ENCODE results near the gene HNRNPF. TPM values are rescaled to one million over a fixed set of nuclear protein-coding genes. Genes with fewer than 3 reads are reported as not detected.
A peak's percentile ranks its signal among the peaks of the same experiment; 100 is the strongest.

The HNRNPF gene
- total RNA-seq, 6 donors from 2014 or later: 80.7 to 225 (median 177) TPM

- Histone ChIP-seq H3K9me3 (no peaks in the 10 kb centered on the region), H3K27me3 (peaks cover 0 to 5% (median 0%) of the 10 kb centered on the region in 4 donors), H3K4me3 (no peak overlapping the region), H3K36me3 (no peaks in the 10 kb centered on the region), H3K4me1 (peaks cover 0 to 8% (median 2%) of the 10 kb centered on the region in 4 donors), H3K27ac (no peak overlapping the region)
- WGBS, 2 donors: 64 to 73% methylated on average over 2 of the region's 2 CpGs
- DNase-seq (no peak), ATAC-seq (ENCODE audit: low FRiP score in 2 of 2) (no peak)
- TF ChIP-seq POLR2AphosphoS5 (IDR thresholded peaks at IDR 0.05): no peak
- TF ChIP-seq EP300 (IDR thresholded peaks at IDR 0.05): no peak
- TF ChIP-seq CTCF (IDR thresholded peaks at IDR 0.05): no peak
- no peak for TF ChIP-seq POLR2A (IDR thresholded peaks at IDR 0.05)
These were observed 54.7 kb downstream of the HNRNPF start for GRCh38 chr10:43354330-43354635.

- Histone ChIP-seq H3K36me3 (no peaks in the 10 kb centered on the region), H3K4me1 (peaks cover 0 to 8% (median 2%) of the 10 kb centered on the region in 4 donors), H3K4me3 (no peak overlapping the region), H3K27ac (no peak overlapping the region), H3K27me3 (peaks cover 0 to 5% (median 0%) of the 10 kb centered on the region in 4 donors), H3K9me3 (no peaks in the 10 kb centered on the region)
- whole genome bisulfite sequencing, 2 donors: 39 to 40% methylated on average over 3 of the region's 3 CpGs
- TF ChIP-seq CTCF (IDR thresholded peaks at IDR 0.05): no peak
- TF ChIP-seq POLR2AphosphoS5 (IDR thresholded peaks at IDR 0.05): no peak
- TF ChIP-seq POLR2A (IDR thresholded peaks at IDR 0.05): no peak
- no peak for TF ChIP-seq EP300 (IDR thresholded peaks at IDR 0.05)
- no peak for DNase-seq
- no peak for ATAC-seq (ENCODE audit: low FRiP score in 2 of 2)
These were observed 55.3 kb downstream of the HNRNPF start for GRCh38 chr10:43353495-43354329.

- Histone ChIP-seq H3K4me1 (peaks cover 0 to 12% (median 4%) of the 10 kb centered on the region in 4 donors), H3K9me3 (no peaks in the 10 kb centered on the region), H3K27me3 (peaks cover 0 to 5% (median 0%) of the 10 kb centered on the region in 4 donors), H3K36me3 (no peaks in the 10 kb centered on the region), H3K27ac (no peak overlapping the region), H3K4me3 (no peak overlapping the region)
- TF ChIP-seq POLR2AphosphoS5 (IDR thresholded peaks at IDR 0.05) (no peak), CTCF (IDR thresholded peaks at IDR 0.05) (no peak), EP300 (IDR thresholded peaks at IDR 0.05) (no peak), POLR2A (IDR thresholded peaks at IDR 0.05) (no peak)
- DNase-seq: no peak
- 75 to 76% methylated on average over 7 of the region's 7 CpGs for WGBS, 2 donors
- no peak for ATAC-seq (ENCODE audit: low FRiP score in 2 of 2)
These were observed 56.0 kb downstream of the HNRNPF start for GRCh38 chr10:43352951-43353350.

GRCh38 chr10:43351301-43351700 is 57.7 kb downstream of the HNRNPF start:
- TF ChIP-seq POLR2A (IDR thresholded peaks at IDR 0.05) (no peak), POLR2AphosphoS5 (IDR thresholded peaks at IDR 0.05) (no peak), EP300 (IDR thresholded peaks at IDR 0.05) (no peak), CTCF (IDR thresholded peaks at IDR 0.05) (no peak)
- no peaks in the 10 kb centered on the region for H3K36me3 ChIP-seq
- WGBS, 2 donors: 70 to 72% methylated on average over 13 to 14 of the region's 14 CpGs
- ATAC-seq (ENCODE audit: low FRiP score in 2 of 2) (no peak), DNase-seq (peak in 1 of 2 donors; percentile 52)
- no peaks in the 10 kb centered on the region for H3K9me3 ChIP-seq
- peaks cover 0 to 5% (median 0%) of the 10 kb centered on the region in 4 donors for H3K27me3 ChIP-seq
- no peak overlapping the region for H3K4me3 ChIP-seq
- peaks cover 0 to 12% (median 4%) of the 10 kb centered on the region in 4 donors for H3K4me1 ChIP-seq
- H3K27ac ChIP-seq: no peak overlapping the region
